Testis (tissue), 2 donors: ENCODE results near the gene GRK1.

Experiments
- POLR2A ChIP-seq: fragments of 450-650 bp; IDR thresholded peaks from one replicate; pipeline ENCODE4 v1.6.1; 2017; ENCODE audit warnings: antibody characterized with exemption, mild to moderate bottlenecking, moderate library complexity
- TF ChIP-seq, protein P1 (sequence below), 3 experiments: fragments of 450-650 bp in 2 of 3; fragments of 200-600 bp in 1 of 3; sonication (generic) in 1 of 3; IDR thresholded peaks; one replicate each; pipeline ENCODE4 v1.5.1; 2016 to 2019; ENCODE audit warnings: antibody characterized with exemption in 3 of 3, mild to moderate bottlenecking in 2 of 3, moderate library complexity in 1 of 3

DNA sequence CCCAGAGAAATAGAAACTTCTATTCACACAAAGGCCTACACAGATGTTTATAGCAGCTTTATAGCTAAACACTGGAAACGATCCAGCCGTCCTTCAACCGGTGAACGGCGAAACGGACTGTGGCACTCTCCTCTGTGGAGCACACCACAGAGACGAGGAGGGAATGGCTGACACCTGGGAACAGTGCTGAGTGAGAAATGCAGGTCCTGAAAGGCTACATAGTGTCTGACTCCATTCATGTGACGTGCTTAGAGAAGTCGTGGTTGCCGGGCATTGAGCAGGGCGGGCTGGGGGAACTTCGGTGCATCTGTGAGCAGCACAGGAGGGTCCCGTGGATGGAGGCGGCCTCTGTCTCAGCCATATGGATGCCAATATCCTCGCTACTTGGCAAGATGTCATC, 3.1 kb upstream of the GRK1 start:
- TF ChIP-seq, protein P1, sequence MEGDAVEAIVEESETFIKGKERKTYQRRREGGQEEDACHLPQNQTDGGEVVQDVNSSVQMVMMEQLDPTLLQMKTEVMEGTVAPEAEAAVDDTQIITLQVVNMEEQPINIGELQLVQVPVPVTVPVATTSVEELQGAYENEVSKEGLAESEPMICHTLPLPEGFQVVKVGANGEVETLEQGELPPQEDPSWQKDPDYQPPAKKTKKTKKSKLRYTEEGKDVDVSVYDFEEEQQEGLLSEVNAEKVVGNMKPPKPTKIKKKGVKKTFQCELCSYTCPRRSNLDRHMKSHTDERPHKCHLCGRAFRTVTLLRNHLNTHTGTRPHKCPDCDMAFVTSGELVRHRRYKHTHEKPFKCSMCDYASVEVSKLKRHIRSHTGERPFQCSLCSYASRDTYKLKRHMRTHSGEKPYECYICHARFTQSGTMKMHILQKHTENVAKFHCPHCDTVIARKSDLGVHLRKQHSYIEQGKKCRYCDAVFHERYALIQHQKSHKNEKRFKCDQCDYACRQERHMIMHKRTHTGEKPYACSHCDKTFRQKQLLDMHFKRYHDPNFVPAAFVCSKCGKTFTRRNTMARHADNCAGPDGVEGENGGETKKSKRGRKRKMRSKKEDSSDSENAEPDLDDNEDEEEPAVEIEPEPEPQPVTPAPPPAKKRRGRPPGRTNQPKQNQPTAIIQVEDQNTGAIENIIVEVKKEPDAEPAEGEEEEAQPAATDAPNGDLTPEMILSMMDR (IDR thresholded peaks at IDR 0.05), result no peak
- no peak for TF ChIP-seq POLR2A
